NCI-H1436 treated with DMSO at 0.1 percent for 48 hours (cell line): Measurements from ENCODE around the gene KCNN4.
"Not testable (repeated sequence)": the region's sequence is repeated elsewhere in the genome, so short reads cannot be mapped to it uniquely, and the experiment has no call there.

ENCODE experiments used
- DNase-seq: peaks from one replicate; lab custom pipeline; 2025; lab: John Stamatoyannopoulos, UW

The KCNN4 gene

DNA sequence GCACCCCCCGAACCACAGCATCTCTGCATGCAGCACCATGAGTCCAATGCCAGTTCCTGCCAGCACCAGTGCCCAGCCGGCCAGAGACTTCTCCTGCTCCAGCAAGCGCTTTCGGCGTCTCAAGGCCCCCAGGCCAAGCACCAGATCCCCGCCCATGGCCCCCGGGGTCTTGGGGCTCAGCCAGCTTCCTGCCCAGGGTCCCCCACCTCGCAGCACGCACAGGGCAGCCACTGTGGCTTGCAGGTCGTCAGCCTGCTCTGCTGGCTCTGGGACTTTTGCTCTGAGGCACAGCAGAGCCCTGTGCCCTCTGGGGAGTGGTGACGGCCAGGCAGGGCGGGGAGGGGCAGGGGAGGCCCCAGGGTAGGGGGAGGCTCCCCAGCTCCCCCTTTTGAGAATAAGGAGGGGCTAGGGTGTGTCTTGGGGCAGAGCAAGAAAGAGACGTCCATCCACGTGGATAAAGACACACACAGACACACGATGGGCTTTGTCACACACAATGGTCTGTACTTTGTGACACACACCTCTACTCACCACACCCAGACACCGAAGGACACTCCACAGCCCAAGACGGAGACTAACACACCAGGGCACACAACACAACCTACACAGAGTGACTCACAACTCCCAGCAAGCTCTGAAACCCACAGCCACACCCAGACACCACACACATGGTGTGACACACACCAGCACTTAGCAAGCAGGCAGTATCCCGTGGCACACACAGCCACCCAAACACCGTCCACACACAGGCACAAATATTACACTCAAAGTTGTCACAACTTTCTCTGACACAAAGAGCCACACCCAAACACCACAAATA, at the start of gene KCNN4:
Gene KCNN4, minus strand, starts transcription at position 268 of the 820 bp plus-strand sequence. Its CDS starts 112 bp downstream, at position 156.
- no peak for DNase-seq

DNA sequence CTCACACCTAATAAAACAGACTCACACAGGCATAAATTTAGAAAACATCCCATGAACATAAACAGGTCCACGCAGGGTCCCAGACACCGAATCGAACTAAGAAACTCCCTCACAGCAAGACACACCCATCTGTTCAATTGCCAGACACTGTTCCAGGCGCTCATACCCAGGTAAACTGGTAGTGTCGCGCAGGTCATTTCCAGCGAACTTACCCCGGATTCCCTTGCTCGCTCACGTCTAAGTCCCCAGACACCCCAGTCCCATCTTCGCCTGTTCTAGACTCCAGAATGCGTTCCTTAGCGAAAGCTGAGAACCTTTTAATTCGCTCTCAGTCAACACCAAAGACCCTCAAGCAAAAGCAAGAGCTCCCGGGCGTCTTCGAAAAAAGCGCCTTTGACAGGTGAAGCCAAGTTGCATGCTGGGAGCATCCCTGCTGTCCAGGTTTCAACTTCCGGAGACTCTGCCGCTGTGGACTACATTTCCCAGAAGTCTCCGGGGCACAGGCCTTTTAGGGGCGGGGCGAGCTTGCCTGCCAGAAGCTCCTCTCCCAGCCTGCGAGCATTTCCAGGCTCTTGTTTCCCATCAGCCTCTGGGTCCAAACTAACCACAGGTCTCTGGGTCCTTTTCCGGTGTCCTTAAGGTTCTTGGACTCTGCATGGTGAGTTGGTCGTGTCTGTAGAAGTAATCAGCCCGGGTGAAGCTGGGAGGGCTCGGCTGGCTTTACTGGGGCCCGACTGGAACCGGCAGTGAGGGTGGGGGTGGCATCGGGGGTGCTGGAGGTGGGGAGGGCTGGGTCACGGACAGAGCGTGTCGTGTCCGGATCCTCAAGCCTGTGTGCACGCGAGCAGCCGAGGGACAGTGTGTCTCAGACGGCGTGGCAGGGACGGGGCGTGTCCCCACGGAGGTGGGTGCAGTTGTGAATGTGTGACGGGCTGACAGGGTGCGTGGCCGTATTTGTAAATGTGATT, 46.3 kb upstream of the KCNN4 start, which contains the start of gene ZNF283:
Gene ZNF283, plus strand, starts transcription at position 535 of the 968 bp plus-strand sequence. CDS start 6,184 bp downstream, outside the sequence.
- DNase-seq: peak; percentile 72

- not testable (repeated sequence) for DNase-seq
Measured at GRCh38 chr19:43824572-43824971, 43.8 kb upstream of the KCNN4 start.

DNA sequence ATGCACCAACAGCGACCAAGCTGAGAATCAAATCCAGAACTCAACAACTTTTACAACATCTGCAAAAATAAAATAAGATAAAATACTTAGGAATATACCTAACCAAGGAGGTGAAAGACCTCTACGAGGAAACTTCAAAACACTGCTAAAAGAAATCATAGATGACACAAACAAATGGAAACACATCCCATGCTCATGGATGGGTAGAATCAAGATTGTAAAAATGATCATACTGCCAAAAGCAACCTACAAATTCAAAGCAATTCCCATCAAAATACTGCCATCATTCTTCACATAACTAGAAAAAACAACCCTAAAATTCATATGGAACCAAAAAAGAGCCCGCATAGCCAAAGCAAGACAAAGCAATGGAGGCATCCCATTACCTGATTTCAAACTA, 43.1 kb upstream of the KCNN4 start:
- not testable (repeated sequence) for DNase-seq

DNA sequence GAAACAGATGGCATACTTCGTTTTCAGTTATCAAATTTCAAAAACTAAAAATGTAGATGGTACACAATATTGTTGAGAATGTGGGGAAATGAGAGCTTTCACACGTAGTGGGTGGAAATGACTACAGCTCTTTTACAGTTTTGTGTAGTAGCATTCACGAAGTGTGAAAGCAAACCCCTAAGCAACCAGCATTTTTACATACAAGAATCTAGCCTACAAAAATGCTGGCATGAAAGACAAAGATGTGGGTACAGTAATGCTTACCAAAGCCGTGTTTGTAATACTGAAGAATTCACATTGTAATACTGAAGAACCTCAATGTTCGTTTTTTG, 40.1 kb upstream of the KCNN4 start:
- DNase-seq: no peak

DNA sequence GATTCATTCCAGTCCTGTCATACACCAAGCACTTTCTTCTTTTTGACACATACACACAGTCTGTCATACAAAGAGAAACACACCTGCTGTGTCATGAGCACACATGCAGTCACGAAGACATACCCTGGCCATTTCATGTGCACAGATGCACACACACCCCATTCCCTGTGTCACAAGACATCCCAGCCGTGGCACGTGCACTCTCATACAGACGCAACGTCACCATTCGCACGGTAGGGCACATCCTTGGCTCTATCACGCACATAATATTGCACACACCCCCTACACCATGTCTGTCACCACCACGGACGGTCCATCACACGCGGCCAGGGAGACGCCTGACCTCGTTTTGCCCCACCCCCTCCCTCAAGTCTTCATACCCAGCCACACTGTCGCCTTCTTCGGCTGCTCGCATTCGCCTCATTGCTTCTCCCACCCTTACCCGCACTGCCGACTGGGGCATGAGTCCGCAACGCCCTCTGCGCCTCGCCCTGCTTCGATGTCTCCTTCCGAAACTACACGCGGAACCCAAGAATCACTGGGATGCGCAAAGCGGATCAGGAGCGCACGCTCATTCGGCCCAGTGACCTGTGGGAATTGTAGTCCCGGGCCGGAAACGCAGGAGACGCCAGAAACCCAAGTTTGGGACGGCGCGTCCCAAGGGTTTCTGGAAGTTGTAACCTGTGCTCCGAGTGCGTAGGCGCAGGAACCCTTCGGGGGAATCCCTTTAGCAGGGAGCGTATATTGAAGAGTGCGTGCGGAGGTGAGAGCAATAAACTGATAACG, 39.5 kb upstream of the KCNN4 start:
- DNase-seq: no peak

DNA sequence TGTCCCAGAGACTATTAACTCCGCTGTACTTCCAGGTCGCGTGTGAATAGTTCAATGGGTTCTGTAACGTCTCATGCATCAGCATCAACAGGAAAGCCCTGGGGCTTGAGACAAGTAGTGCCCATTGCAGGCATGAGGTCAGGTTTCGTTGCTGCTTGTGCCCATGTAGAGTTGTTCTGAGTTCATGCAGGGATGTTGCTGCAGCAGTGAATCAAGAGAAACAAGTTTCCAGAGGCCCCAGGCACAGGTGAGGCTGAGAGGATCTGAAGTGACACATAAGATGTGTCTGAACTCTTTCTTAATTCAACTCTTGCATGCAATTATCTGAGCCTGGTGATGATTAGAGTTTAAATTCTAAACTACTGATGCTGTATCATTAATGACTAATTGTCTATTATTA, 37.7 kb upstream of the KCNN4 start:
- no peak for DNase-seq

DNA sequence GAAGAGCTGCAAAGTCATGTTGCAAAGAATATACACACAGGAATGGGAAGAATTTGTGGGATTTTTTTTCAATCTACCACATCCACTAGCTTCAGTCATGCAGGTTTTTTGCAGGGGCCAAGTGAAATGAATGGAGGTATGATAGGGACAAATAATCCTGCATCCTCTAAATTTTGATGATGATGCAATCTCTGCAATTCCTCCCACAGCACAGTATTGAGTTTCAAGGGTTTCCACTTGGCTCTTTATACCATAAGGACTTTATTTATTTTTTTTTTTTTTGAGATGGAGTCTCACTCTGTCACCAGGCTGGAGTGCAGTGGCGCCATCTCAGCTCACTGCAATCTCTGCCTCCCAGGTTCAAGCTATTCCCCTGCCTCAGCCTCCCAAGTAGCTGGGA, 36.7 kb upstream of the KCNN4 start:
- not testable (repeated sequence) for DNase-seq

DNA sequence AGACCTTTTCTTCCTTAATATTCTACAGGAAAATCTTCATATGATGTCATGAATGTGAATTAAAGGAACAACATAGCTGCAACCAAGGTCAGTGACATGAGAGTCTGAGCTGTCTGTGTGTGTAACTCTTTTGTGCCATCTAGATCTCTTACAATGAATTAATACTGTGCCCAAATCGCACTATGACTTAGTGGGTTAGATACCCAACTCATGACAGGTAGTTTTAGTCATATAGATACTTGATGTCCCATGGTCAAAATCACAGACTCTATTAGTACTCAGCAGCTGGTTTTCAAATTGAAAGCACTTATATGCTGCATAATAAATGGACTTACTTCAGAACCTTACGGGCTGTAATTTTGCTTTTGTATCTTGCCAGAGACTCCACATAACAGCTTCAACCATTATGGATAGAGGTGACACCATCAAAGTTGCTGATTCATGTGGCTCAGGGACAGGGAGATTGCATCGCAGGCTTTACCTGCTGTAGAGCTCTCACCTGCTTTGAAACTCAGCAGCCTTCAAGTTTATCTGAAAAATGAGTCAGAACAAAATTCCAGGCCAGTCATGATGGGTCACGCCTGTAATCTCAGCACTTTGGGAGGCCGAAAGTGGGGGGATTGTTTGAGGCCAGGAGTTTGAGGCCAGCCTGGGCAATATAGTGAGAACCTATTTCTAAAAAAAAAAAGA, 34.0 kb upstream of the KCNN4 start:
- DNase-seq: no peak

- DNase-seq: no peak
Measured at GRCh38 chr19:43812688-43813087, 31.9 kb upstream of the KCNN4 start.

- DNase-seq: no peak
Measured at GRCh38 chr19:43812259-43812658, 31.5 kb upstream of the KCNN4 start.

- no peak for DNase-seq
Measured at GRCh38 chr19:43811837-43812236, 31.1 kb upstream of the KCNN4 start.

GRCh38 chr19:43809762-43810696, 29.3 kb upstream of the KCNN4 start:
- peak; percentile 15 for DNase-seq

- no peak for DNase-seq
Measured at GRCh38 chr19:43807651-43808050, 26.9 kb upstream of the KCNN4 start.

GRCh38 chr19:43806848-43807247, 26.1 kb upstream of the KCNN4 start:
- no peak for DNase-seq

DNA sequence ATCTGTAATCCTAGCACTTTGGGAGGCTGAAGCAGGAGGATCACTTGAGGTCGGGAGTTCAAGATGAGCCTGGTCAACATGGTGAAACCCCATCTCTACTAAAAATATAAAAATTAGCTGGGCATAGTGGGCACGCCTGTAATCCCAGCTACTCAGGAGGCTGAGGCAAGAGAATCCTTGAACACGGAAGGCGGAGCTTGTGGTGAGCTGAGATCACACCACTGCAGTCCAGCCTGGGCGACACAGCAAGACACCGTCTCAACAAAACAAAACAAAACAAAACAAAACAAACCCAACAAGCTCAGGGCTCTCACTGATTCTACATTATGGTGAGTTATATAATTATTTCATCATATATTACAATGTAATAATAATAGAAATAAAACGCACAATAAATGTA, 25.6 kb upstream of the KCNN4 start:
- not testable (repeated sequence) for DNase-seq

DNA sequence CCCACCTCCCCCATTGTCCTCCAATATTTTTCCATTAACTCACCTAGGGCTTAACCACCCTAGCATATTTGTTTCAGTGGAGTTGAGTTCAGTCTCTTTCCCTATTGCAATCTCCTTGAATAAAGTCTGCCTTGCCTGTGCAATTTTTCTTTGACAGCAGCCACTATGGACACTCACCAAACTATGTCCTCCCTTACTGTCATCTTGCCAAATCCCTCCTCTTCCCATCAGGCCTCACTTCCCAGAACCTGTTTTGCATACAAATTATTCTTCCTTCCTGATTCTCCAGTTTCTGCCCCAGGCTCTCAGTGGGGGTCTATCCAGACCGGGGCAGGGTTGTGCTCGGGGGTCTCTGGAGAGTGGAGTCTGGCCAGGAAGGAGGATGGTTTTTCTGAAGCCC, 23.7 kb upstream of the KCNN4 start:
- no peak for DNase-seq

- no peak for DNase-seq
Measured at GRCh38 chr19:43802216-43802951, 21.6 kb upstream of the KCNN4 start, which contains the start of gene LYPD5. Gene LYPD5 (minus strand): TSS chr19:43802447. CDS start chr19:43802380, 67 bp downstream.

GRCh38 chr19:43799502-43800142, 18.8 kb upstream of the KCNN4 start:
- no peak for DNase-seq
